ENCODE results near the gene PLS1. TPM values are rescaled to one million over a fixed set of nuclear protein-coding genes. Genes with fewer than 3 reads are reported as not detected.
"Not testable (repeated sequence)": the region's sequence is repeated elsewhere in the genome, so short reads cannot be mapped to it uniquely, and the experiment has no call there.

PLS1 gene
- total and polyA plus RNA-seq, 8 donors = 11.4 to 40.4 (median 17.4) TPM

- DNase-seq = no peak
- Histone ChIP-seq H3K9me3 (no peaks in the 10 kb centered on the region), H3K27me3 (no peaks in the 10 kb centered on the region), H3K4me3 (no peak overlapping the region), H3K27ac (no peak overlapping the region), H3K4me1 (no peaks in the 10 kb centered on the region), H3K36me3 (peaks cover 0 to 94% of the 10 kb centered on the region in 2 donors)
- intact Hi-C loops (cut with DNase I) = no loop called here
- TF ChIP-seq CTCF (IDR thresholded peaks at IDR 0.05) = no peak
- no peak for ATAC-seq
Observed at GRCh38 chr3:142560118-142560517, 36.1 kb upstream of the PLS1 start.

- ATAC-seq (no peak), DNase-seq (no peak)
- no peak for TF ChIP-seq CTCF (IDR thresholded peaks at IDR 0.05)
- no peak overlapping the region for H3K27ac ChIP-seq
- no peak overlapping the region for H3K4me3 ChIP-seq
- H3K27me3 ChIP-seq = no peaks in the 10 kb centered on the region
- peaks cover 0 to 73% of the 10 kb centered on the region in 2 donors for H3K36me3 ChIP-seq
- H3K9me3 ChIP-seq = no peaks in the 10 kb centered on the region
- intact Hi-C loops (cut with DNase I) = no loop called here
- no peaks in the 10 kb centered on the region for H3K4me1 ChIP-seq
Observed at GRCh38 chr3:142563496-142563997, 32.6 kb upstream of the PLS1 start.

- intact Hi-C loops (cut with DNase I) = no loop called here
- H3K4me1 ChIP-seq = no peaks in the 10 kb centered on the region
- no peak overlapping the region for H3K27ac ChIP-seq
- TF ChIP-seq CTCF (IDR thresholded peaks at IDR 0.05) = no peak
- no peak overlapping the region for H3K4me3 ChIP-seq
- H3K9me3 ChIP-seq = no peaks in the 10 kb centered on the region
- H3K27me3 ChIP-seq = no peaks in the 10 kb centered on the region
- DNase-seq (no peak), ATAC-seq (no peak)
- peaks cover 0 to 53% of the 10 kb centered on the region in 2 donors for H3K36me3 ChIP-seq
Observed at GRCh38 chr3:142566096-142566495, 30.1 kb upstream of the PLS1 start.

GRCh38 chr3:142568393-142569017, 27.7 kb upstream of the PLS1 start:
- Histone ChIP-seq H3K36me3 (peaks cover 0 to 36% of the 10 kb centered on the region in 2 donors), H3K9me3 (no peaks in the 10 kb centered on the region), H3K27ac (no peak overlapping the region), H3K27me3 (no peaks in the 10 kb centered on the region), H3K4me1 (no peaks in the 10 kb centered on the region), H3K4me3 (no peak overlapping the region)
- intact Hi-C loops (cut with DNase I) = no loop called here
- ATAC-seq = no peak
- no peak for TF ChIP-seq CTCF (IDR thresholded peaks at IDR 0.05)
- no peak for DNase-seq

- ATAC-seq; intact Hi-C loops (cut with DNase I); H3K27ac ChIP-seq; H3K9me3 ChIP-seq; DNase-seq; H3K4me1 ChIP-seq; H3K27me3 ChIP-seq; H3K4me3 ChIP-seq: not testable (repeated sequence)
- peaks cover 0 to 27% of the 10 kb centered on the region in 2 donors for H3K36me3 ChIP-seq
Observed at GRCh38 chr3:142569422-142569821, 26.8 kb upstream of the PLS1 start.

- H3K27me3 ChIP-seq; ATAC-seq; DNase-seq; H3K4me3 ChIP-seq; H3K9me3 ChIP-seq; intact Hi-C loops (cut with DNase I); H3K36me3 ChIP-seq: not testable (repeated sequence)
- H3K4me1 ChIP-seq = peaks cover 6 to 36% of the 10 kb centered on the region in 2 donors
- peak overlapping the region in 1 of 2 donors; percentile 29 for H3K27ac ChIP-seq
Observed at GRCh38 chr3:142574223-142574622, 22.0 kb upstream of the PLS1 start.
